SJCRH30 (cell line): ENCODE results near the gene TBC1D21. TPM values are rescaled to one million over a fixed set of nuclear protein-coding genes. Genes with fewer than 3 reads are reported as not detected.
"Not testable (repeated sequence)": the region's sequence is repeated elsewhere in the genome, so short reads cannot be mapped to it uniquely, and the experiment has no call there.

ENCODE experiments used
- DNase-seq, 2 experiments: peaks; one replicate each; pipeline ENCODE4 v3.0.0-alpha.2; 2015 to 2020
- H3K27ac ChIP-seq: fragments of 250-450 bp; sonication (Bioruptor Pico); 2 replicates; pipeline ENCODE4 v1.5.1; 2020; ENCODE audit warnings: mild to moderate bottlenecking, moderate library complexity
- H3K27me3 ChIP-seq: fragments of 250-450 bp; sonication (Bioruptor Pico); 2 replicates; pipeline ENCODE4 v1.5.1; 2020; ENCODE audit warnings: mild to moderate bottlenecking, moderate library complexity
- H3K36me3 ChIP-seq: fragments of 250-450 bp; sonication (Bioruptor Pico); 2 replicates; pipeline ENCODE4 v1.5.1; 2020; ENCODE audit warnings: mild to moderate bottlenecking, moderate library complexity
- H3K4me1 ChIP-seq: fragments of 250-450 bp; sonication (Bioruptor Pico); 2 replicates; pipeline ENCODE4 v1.5.1; 2020; ENCODE audit warnings: mild to moderate bottlenecking, moderate library complexity
- H3K4me3 ChIP-seq: fragments of 250-450 bp; sonication (Bioruptor Pico); 2 replicates; pipeline ENCODE4 v1.5.1; 2020; ENCODE audit warnings: mild to moderate bottlenecking, moderate library complexity
- H3K9me3 ChIP-seq: fragments of 250-450 bp; sonication (Bioruptor Pico); replicated peaks from 2 replicates; pipeline ENCODE4 v1.5.1; 2020; ENCODE audit warnings: mild to moderate bottlenecking, moderate library complexity
- total RNA-seq: library from RNA; depleted of rRNA; stranded (reverse); fragments of >200 nt; shearing (Covaris generic); gene quantifications from 2 replicates; pipeline ENCODE4 v1.2.3, GENCODE V29; 2014; rRNA removed

Gene TBC1D21
- total RNA-seq, 1 experiment from 2014 or later = not detected

GRCh38 chr15:73930790-73931281 lies 57.5 kb downstream of the TBC1D21 start:
- Histone ChIP-seq H3K9me3 (no peaks in the 10 kb centered on the region), H3K27me3 (no peaks in the 10 kb centered on the region), H3K4me1 (peaks cover 13% of the 10 kb centered on the region), H3K4me3 (no peak overlapping the region), H3K36me3 (peaks cover 4% of the 10 kb centered on the region; the same call in 1 of the 2 replicates), H3K27ac (no peak overlapping the region)
- DNase-seq = no peak

GRCh38 chr15:73931441-73931840 lies 58.1 kb downstream of the TBC1D21 start:
- H3K9me3 ChIP-seq = no peaks in the 10 kb centered on the region
- peaks cover 4% of the 10 kb centered on the region; the same call in 1 of the 2 replicates for H3K36me3 ChIP-seq
- H3K27me3 ChIP-seq = no peaks in the 10 kb centered on the region
- no peak overlapping the region for H3K27ac ChIP-seq
- H3K4me1 ChIP-seq = peaks cover 17% of the 10 kb centered on the region
- no peak for DNase-seq
- H3K4me3 ChIP-seq = no peak overlapping the region

GRCh38 chr15:73932381-73933191 lies 59.2 kb downstream of the TBC1D21 start:
- peaks cover 4% of the 10 kb centered on the region; the same call in 1 of the 2 replicates for H3K36me3 ChIP-seq
- no peaks in the 10 kb centered on the region for H3K27me3 ChIP-seq
- no peaks in the 10 kb centered on the region for H3K9me3 ChIP-seq
- H3K4me1 ChIP-seq = peaks cover 20% of the 10 kb centered on the region
- no peak overlapping the region for H3K27ac ChIP-seq
- no peak for DNase-seq
- no peak overlapping the region for H3K4me3 ChIP-seq

- H3K9me3 ChIP-seq = no peaks in the 10 kb centered on the region
- no peak for DNase-seq
- H3K36me3 ChIP-seq = peaks cover 4% of the 10 kb centered on the region; the same call in 1 of the 2 replicates
- no peak overlapping the region for H3K27ac ChIP-seq
- no peaks in the 10 kb centered on the region for H3K27me3 ChIP-seq
- H3K4me1 ChIP-seq = peaks cover 28% of the 10 kb centered on the region
- no peak overlapping the region for H3K4me3 ChIP-seq
Observed at GRCh38 chr15:73934281-73934680, 60.9 kb downstream of the TBC1D21 start.

GRCh38 chr15:73935547-73935946 lies 62.2 kb downstream of the TBC1D21 start:
- H3K27me3 ChIP-seq = no peaks in the 10 kb centered on the region
- peaks cover 41% of the 10 kb centered on the region for H3K4me1 ChIP-seq
- peak; percentile 57 to 63 for DNase-seq
- H3K4me3 ChIP-seq = no peak overlapping the region
- H3K36me3 ChIP-seq = peaks cover 4% of the 10 kb centered on the region; the same call in 1 of the 2 replicates
- peak overlapping the region; percentile 24; the same call in 1 of the 2 replicates for H3K27ac ChIP-seq
- no peaks in the 10 kb centered on the region for H3K9me3 ChIP-seq

GRCh38 chr15:73936181-73936580 lies 62.8 kb downstream of the TBC1D21 start:
- H3K27ac ChIP-seq = no peak overlapping the region
- H3K27me3 ChIP-seq = no peaks in the 10 kb centered on the region
- H3K9me3 ChIP-seq = no peaks in the 10 kb centered on the region
- H3K4me3 ChIP-seq = no peak overlapping the region
- DNase-seq = no peak
- H3K4me1 ChIP-seq = peaks cover 47% of the 10 kb centered on the region
- peaks cover 4% of the 10 kb centered on the region; the same call in 1 of the 2 replicates for H3K36me3 ChIP-seq

GRCh38 chr15:73936588-73937290 lies 63.4 kb downstream of the TBC1D21 start:
- H3K27ac ChIP-seq = no peak overlapping the region
- no peak for DNase-seq
- H3K36me3 ChIP-seq = peaks cover 4% of the 10 kb centered on the region; the same call in 1 of the 2 replicates

GRCh38 chr15:73937296-73937695 lies 63.9 kb downstream of the TBC1D21 start:
- H3K9me3 ChIP-seq = no peaks in the 10 kb centered on the region
- no peak overlapping the region for H3K27ac ChIP-seq
- DNase-seq = no peak
- peaks cover 59% of the 10 kb centered on the region for H3K4me1 ChIP-seq
- H3K27me3 ChIP-seq = no peaks in the 10 kb centered on the region
- H3K36me3 ChIP-seq = peaks cover 1% of the 10 kb centered on the region; the same call in 1 of the 2 replicates
- H3K4me3 ChIP-seq = no peak overlapping the region

More at GRCh38 chr15:73936588-73937290, 63.4 kb downstream of the TBC1D21 start:
- H3K4me3 ChIP-seq = no peak overlapping the region
- no peaks in the 10 kb centered on the region for H3K9me3 ChIP-seq
- peaks cover 53% of the 10 kb centered on the region for H3K4me1 ChIP-seq
- no peaks in the 10 kb centered on the region for H3K27me3 ChIP-seq

GRCh38 chr15:73937726-73938125 lies 64.4 kb downstream of the TBC1D21 start:
- no peaks in the 10 kb centered on the region for H3K36me3 ChIP-seq
- no peak overlapping the region for H3K27ac ChIP-seq
- H3K9me3 ChIP-seq = no peaks in the 10 kb centered on the region
- H3K27me3 ChIP-seq = no peaks in the 10 kb centered on the region
- no peak for DNase-seq
- no peak overlapping the region for H3K4me3 ChIP-seq
- peaks cover 60% of the 10 kb centered on the region for H3K4me1 ChIP-seq

- H3K27me3 ChIP-seq, H3K36me3 ChIP-seq, H3K4me3 ChIP-seq, H3K9me3 ChIP-seq, DNase-seq: not testable (repeated sequence)
- H3K27ac ChIP-seq = peak overlapping the region; percentile 55; the same call in 1 of the 2 replicates
- peaks cover 60% of the 10 kb centered on the region for H3K4me1 ChIP-seq
Observed at GRCh38 chr15:73938516-73938915, 65.2 kb downstream of the TBC1D21 start.

Other genes with a start within 250 kb of the TBC1D21 start
- gene NPTN, start 240.2 kb upstream of the TBC1D21 start, total RNA-seq = 90.4 and 92.5 TPM in 2 replicates
- gene CD276, start 189.2 kb upstream of the TBC1D21 start, total RNA-seq = 87.3 and 92.9 TPM in 2 replicates
- gene INSYN1, start 120.2 kb upstream of the TBC1D21 start, total RNA-seq = 0.05 TPM in 1 of 2 replicates, not detected in the other
- gene LOXL1, start 52.9 kb downstream of the TBC1D21 start, total RNA-seq = 31.3 and 33.3 TPM in 2 replicates
- 3.0 and 5.1 TPM in 2 replicates for gene STOML1, start 118.7 kb downstream of the TBC1D21 start, total RNA-seq
- 9.8 and 11.7 TPM in 2 replicates for gene PML, start 121.2 kb downstream of the TBC1D21 start, total RNA-seq
- not detected in 2 replicates for gene GOLGA6A, start 209.0 kb downstream of the TBC1D21 start, total RNA-seq